SK-N-SH (cell line): ENCODE results near the gene RAB6B. TPM values are rescaled to one million over a fixed set of nuclear protein-coding genes. Genes with fewer than 3 reads are reported as not detected.

Source experiments
- CTCF ChIA-PET: fragments of 300-600, 350-600 bp; formaldehyde crosslinking; extraction: SDS; loops from one replicate; lab custom pipeline; 2021; lab: Yijun Ruan, JAX
- POLR2A ChIA-PET: fragments of 350-600 bp; sonication (Branson Sonifier 250); formaldehyde crosslinking; extraction: SDS; loops from one replicate; lab custom pipeline; 2020; ENCODE audit warnings: antibody characterized with exemption, inconsistent platforms; lab: Yijun Ruan, JAX
- DNase-seq: peaks from one replicate; pipeline ENCODE4 v3.0.0; 2012
- H2AFZ ChIP-seq: fragments of 200-600 bp; sonication (generic); 2 replicates; pipeline ENCODE4 v1.8.1; 2016; ENCODE audit warnings: antibody characterized with exemption, mild to moderate bottlenecking, low read depth
- H3F3A ChIP-seq: fragments of 200-600 bp; sonication (generic); replicated peaks from 2 replicates; pipeline ENCODE3; 2016; ENCODE audit warnings: antibody characterized with exemption, mild to moderate bottlenecking; ENCODE audit not compliant: insufficient read depth
- H3K27ac ChIP-seq, 2 experiments: fragments of 200-500 bp in 1 of 2; fragments of 200-600 bp in 1 of 2; sonication (Bioruptor generic) in 1 of 2; sonication (generic), shearing (Covaris generic) in 1 of 2; 2 replicates each; pipeline versions ENCODE4 v1.5.1 to v1.6.1; 2014 to 2016; ENCODE audit warnings: low read depth in 2 of 2, inconsistent platforms in 1 of 2, low read length in 1 of 2, mild to moderate bottlenecking in 1 of 2, mixed read lengths in 1 of 2
- H3K27me3 ChIP-seq: fragments of 200-600 bp; sonication (generic), shearing (Covaris generic); 2 replicates; pipeline ENCODE4 v1.6.1; 2016; ENCODE audit warnings: mixed run types; ENCODE audit not compliant: insufficient read depth
- H3K36me3 ChIP-seq, 2 experiments: fragments of 200-500 bp in 1 of 2; fragments of 200-600 bp in 1 of 2; sonication (Bioruptor generic) in 1 of 2; sonication (generic) in 1 of 2; replicated peaks in 1 of 2; 2 replicates each; pipeline versions ENCODE3 to v1.5.1; 2014 to 2016; ENCODE audit warnings: low read length in 1 of 2, mild to moderate bottlenecking in 1 of 2; ENCODE audit not compliant: insufficient read depth in 2 of 2, control insufficient read depth in 1 of 2
- H3K4me1 ChIP-seq, 2 experiments: fragments of 200-500 bp in 1 of 2; fragments of 200-600 bp in 1 of 2; sonication (Bioruptor generic) in 1 of 2; sonication (generic), shearing (Covaris generic) in 1 of 2; 2 replicates each; pipeline versions ENCODE4 v1.5.1 to v1.6.1; 2014 to 2016; ENCODE audit warnings: low read depth in 1 of 2, low read length in 1 of 2, mixed run types in 1 of 2; ENCODE audit not compliant: insufficient read depth in 2 of 2, control insufficient read depth in 1 of 2
- H3K4me2 ChIP-seq: fragments of 200-600 bp; sonication (generic), shearing (Covaris generic); 2 replicates; pipeline ENCODE4 v1.6.1; 2017; ENCODE audit warnings: mixed run types
- H3K4me3 ChIP-seq, 2 experiments: fragments of 200-500 bp in 1 of 2; fragments of 200-600 bp in 1 of 2; sonication (Bioruptor generic) in 1 of 2; sonication (generic), shearing (Covaris generic) in 1 of 2; 2 replicates each; pipeline versions ENCODE4 v1.5.1 to v1.8.1; 2014 to 2016; ENCODE audit warnings: low read depth in 2 of 2, inconsistent platforms in 1 of 2, low read length in 1 of 2, mild to moderate bottlenecking in 1 of 2, mixed read lengths in 1 of 2, moderate library complexity in 1 of 2
- H3K79me2 ChIP-seq: fragments of 200-600 bp; sonication (generic); 2 replicates; pipeline ENCODE4 v1.8.1; 2017; ENCODE audit warnings: mild to moderate bottlenecking; ENCODE audit not compliant: insufficient read depth
- H3K9ac ChIP-seq: fragments of 200-600 bp; sonication (generic); 2 replicates; pipeline ENCODE4 v1.6.1; 2017; ENCODE audit warnings: mixed run types
- H3K9me2 ChIP-seq: fragments of 200-600 bp; sonication (generic); 2 replicates; pipeline ENCODE4 v1.6.1; 2017; ENCODE audit warnings: mixed run types
- H3K9me3 ChIP-seq: fragments of 200-600 bp; sonication (generic); 2 replicates; pipeline ENCODE4 v1.6.1; 2017; ENCODE audit warnings: mixed run types, mild to moderate bottlenecking, moderate library complexity
- H4K20me1 ChIP-seq: fragments of 200-600 bp; sonication (generic); 2 replicates; pipeline ENCODE4 v1.6.1; 2017; ENCODE audit warnings: mild to moderate bottlenecking, mixed run types; ENCODE audit not compliant: insufficient read depth
- FOSL2 ChIP-seq: IDR thresholded peaks from 2 replicates; pipeline ENCODE4 v1.4.0; 2012; ENCODE audit warnings: low read depth, mild to moderate bottlenecking, moderate library complexity, borderline replicate concordance
- FOXM1 ChIP-seq: IDR thresholded peaks from 2 replicates; pipeline ENCODE4 v1.4.0; 2012; ENCODE audit warnings: low read depth, mild to moderate bottlenecking
- MEF2A ChIP-seq: IDR thresholded peaks from 2 replicates; pipeline ENCODE4 v1.4.0; 2012; ENCODE audit warnings: low read depth, borderline replicate concordance
- MXI1 ChIP-seq: IDR thresholded peaks from 2 replicates; pipeline ENCODE4 v1.6.1; 2012; ENCODE audit warnings: mild to moderate bottlenecking, low read depth, low read length, improper control_type of control experiment
- NRF1 ChIP-seq: IDR thresholded peaks from 2 replicates; pipeline ENCODE4 v1.6.1; 2012; ENCODE audit warnings: low read depth, mild to moderate bottlenecking, low read length
- RAD21 ChIP-seq: IDR thresholded peaks from 2 replicates; pipeline ENCODE4 v1.6.1; 2012; ENCODE audit warnings: mild to moderate bottlenecking, low read length
- RFX5 ChIP-seq: IDR thresholded peaks from 2 replicates; pipeline ENCODE4 v1.6.1; 2012; ENCODE audit warnings: mild to moderate bottlenecking, improper control_type of control experiment, low read length
- RXRA ChIP-seq: IDR thresholded peaks from 2 replicates; pipeline ENCODE4 v1.4.0; 2012; ENCODE audit warnings: low read depth, mild to moderate bottlenecking, borderline replicate concordance
- SIN3A ChIP-seq: IDR thresholded peaks from 2 replicates; pipeline ENCODE4 v1.6.1; 2012; ENCODE audit warnings: low read depth, mild to moderate bottlenecking, low read length, moderate library complexity, borderline replicate concordance
- WGBS: methylation state at CpG from one replicate; pipeline ENCODE4 v1.1.6; 2017; ENCODE audit warnings: low lambda C conversion rate; 5-methylcytosine and 5-hydroxymethylcytosine counted together
- polyA plus RNA-seq, 3 experiments: library from polyadenylated mRNA; depleted of rRNA; stranded (reverse); fragments of >200 nt; gene quantifications; 2 replicates each; pipeline ENCODE4 v1.2.3, GENCODE V29; 2012
- TF ChIP-seq, protein P1 (sequence below): IDR thresholded peaks from 2 replicates; pipeline ENCODE4 v1.4.0; 2012; ENCODE audit warnings: low read depth, borderline replicate concordance
- TF ChIP-seq, protein P2 (sequence below): IDR thresholded peaks from 2 replicates; pipeline ENCODE4 v1.4.0; 2012; ENCODE audit warnings: low read depth
- TF ChIP-seq, protein P3 (sequence below): fragments of 150-350 bp; IDR thresholded peaks from 2 replicates; pipeline ENCODE4 v1.6.1; 2017; ENCODE audit warnings: antibody characterized with exemption, low read length, low read depth, borderline replicate concordance
- TF ChIP-seq, protein P4 (sequence below): IDR thresholded peaks from 2 replicates; pipeline ENCODE4 v1.6.1; 2012; ENCODE audit warnings: mild to moderate bottlenecking, low read depth, low read length, moderate library complexity

The RAB6B gene
- polyA plus RNA-seq, 1 of the 3 experiments (the other 2 are of a cell fraction), result 9.3 TPM

DNA sequence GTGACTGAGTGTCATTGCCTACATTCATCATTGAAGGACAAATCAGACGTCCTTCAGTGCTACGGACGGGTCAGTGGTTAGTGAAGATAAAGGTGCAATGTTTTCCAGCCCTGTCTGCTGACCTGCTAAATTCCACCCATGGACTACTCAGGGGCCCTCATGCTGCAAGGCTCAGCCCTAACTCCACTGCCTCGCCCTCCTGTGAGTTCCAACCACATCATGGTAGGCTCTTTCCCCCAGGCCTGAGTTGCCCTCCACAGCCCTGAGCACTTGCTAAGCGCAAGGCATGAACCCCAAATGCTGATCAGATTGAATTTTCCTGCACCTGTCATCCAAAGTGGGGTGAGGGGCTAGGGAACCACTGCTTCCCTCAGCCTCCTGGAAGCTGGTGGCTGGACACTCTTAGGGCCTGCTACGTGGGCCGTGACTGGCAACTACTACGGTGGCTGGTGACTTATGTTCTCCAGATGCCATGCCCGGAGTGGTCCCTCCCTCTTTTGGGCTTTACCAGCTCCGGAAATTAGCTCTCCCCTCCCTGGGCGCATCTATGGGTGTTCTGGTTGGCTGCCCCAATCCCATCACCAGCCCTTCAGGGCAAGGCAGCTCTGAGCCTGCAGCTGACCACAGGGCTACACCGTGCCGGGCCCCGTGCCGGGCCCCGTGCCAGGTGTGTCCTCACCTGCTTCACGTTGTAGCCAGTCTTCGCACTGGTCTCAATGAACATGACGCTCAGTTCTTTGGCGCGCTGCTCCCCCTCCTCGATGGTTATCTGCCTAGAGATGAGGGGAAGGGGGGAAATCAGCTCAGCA, 58.0 kb downstream of the RAB6B start:
- H3K79me2 ChIP-seq, result no peaks in the 10 kb centered on the region
- no peaks in the 10 kb centered on the region for H3K27me3 ChIP-seq
- no peak overlapping the region for H3K9ac ChIP-seq
- ChIA-PET POLR2A (no interaction called here), CTCF (no interaction called here)
- H4K20me1 ChIP-seq, result no peaks in the 10 kb centered on the region
- no peak overlapping the region for H3K4me2 ChIP-seq
- H3F3A ChIP-seq, result no peaks in the 10 kb centered on the region
- TF ChIP-seq, protein P1, sequence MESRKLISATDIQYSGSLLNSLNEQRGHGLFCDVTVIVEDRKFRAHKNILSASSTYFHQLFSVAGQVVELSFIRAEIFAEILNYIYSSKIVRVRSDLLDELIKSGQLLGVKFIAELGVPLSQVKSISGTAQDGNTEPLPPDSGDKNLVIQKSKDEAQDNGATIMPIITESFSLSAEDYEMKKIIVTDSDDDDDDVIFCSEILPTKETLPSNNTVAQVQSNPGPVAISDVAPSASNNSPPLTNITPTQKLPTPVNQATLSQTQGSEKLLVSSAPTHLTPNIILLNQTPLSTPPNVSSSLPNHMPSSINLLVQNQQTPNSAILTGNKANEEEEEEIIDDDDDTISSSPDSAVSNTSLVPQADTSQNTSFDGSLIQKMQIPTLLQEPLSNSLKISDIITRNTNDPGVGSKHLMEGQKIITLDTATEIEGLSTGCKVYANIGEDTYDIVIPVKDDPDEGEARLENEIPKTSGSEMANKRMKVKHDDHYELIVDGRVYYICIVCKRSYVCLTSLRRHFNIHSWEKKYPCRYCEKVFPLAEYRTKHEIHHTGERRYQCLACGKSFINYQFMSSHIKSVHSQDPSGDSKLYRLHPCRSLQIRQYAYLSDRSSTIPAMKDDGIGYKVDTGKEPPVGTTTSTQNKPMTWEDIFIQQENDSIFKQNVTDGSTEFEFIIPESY, result no peak
- TF ChIP-seq, protein P2, sequence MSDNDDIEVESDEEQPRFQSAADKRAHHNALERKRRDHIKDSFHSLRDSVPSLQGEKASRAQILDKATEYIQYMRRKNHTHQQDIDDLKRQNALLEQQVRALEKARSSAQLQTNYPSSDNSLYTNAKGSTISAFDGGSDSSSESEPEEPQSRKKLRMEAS, result no peak
- no peaks in the 10 kb centered on the region for H3K36me3 ChIP-seq
- no peak for DNase-seq
- H3K4me1 ChIP-seq, result no peaks in the 10 kb centered on the region; a peak in 1 of 4 replicates
- no peaks in the 10 kb centered on the region for H3K9me3 ChIP-seq
- H3K4me3 ChIP-seq, result no peak overlapping the region
- no peak overlapping the region for H2AFZ ChIP-seq
- 85% methylated on average over 16 of the region's 22 CpGs for WGBS
- no peaks in the 10 kb centered on the region for H3K9me2 ChIP-seq
- no peak overlapping the region for H3K27ac ChIP-seq

DNA sequence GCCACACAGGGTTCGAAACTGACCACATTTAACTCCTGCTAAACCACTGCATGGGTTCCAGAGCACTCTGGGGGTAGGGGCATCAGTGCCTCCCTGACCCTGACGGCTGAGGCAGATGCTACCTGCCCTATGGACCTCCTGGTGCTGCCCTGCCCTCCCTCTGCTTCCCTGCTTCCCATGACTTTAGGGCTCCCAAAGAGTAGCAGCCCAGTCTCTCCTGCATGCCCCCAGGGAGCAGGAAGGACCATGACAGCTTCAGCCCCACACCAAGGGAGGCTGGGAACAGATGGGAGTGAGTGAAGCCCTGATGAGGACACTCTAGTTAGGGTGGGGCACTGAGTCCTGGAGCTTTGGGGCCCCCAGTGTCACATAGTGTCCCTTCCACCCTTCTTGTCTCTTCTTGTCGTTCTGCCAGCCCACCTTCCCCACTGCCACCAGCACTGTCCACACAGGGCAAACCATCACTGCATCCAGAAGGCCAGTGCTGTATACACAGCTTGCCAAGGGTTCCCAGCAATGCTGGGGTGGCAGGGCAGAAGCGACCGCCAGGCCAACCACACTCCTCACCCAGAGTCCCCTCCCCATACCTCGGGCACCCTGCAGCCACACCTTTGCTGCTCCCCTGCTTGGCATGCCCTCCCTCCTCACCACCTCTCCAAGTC, 59.1 kb downstream of the RAB6B start:
- TF ChIP-seq MXI1, result no peak
- no peak for TF ChIP-seq RFX5
- H3K27me3 ChIP-seq, result no peaks in the 10 kb centered on the region
- no peak overlapping the region for H3K27ac ChIP-seq
- H3K4me2 ChIP-seq, result no peak overlapping the region
- ChIA-PET POLR2A (no interaction called here), CTCF (interaction anchor here (0.5 to 1.0 kb wide), 2 partner anchors 93 to 268 kb away, joined by 3 read pairs; no protein-coding TSS in a partner anchor)
- no peaks in the 10 kb centered on the region for H3F3A ChIP-seq
- no peak overlapping the region for H3K4me3 ChIP-seq
- H3K36me3 ChIP-seq, result no peaks in the 10 kb centered on the region
- no peak overlapping the region for H3K9ac ChIP-seq
- no peak for DNase-seq
- 55% methylated on average over 4 of the region's 6 CpGs for WGBS
- H3K9me3 ChIP-seq, result no peaks in the 10 kb centered on the region
- no peaks in the 10 kb centered on the region for H3K9me2 ChIP-seq
- H3K79me2 ChIP-seq, result no peaks in the 10 kb centered on the region
- H2AFZ ChIP-seq, result no peak overlapping the region
- no peaks in the 10 kb centered on the region; a peak in 1 of 4 replicates for H3K4me1 ChIP-seq
- no peaks in the 10 kb centered on the region for H4K20me1 ChIP-seq

DNA sequence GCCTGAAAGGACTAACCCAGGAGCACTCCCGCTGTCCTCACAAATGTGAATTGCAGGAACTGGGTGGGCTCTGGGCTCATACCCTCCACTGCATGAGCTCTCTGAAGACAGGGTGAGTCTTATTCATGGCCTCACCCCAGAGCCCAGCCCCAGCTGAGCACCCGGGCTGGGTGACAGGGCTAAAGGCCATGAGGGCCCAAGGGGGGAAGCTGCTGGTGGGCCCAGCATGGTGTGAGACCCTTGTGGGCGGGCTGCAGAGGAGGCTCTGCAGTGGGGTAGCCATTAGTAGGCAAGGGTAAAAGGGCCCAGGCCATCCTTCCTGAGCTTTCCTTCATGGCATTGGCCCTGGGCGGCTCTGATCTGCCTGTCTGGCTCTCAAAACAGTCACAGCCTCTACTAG, 59.7 kb downstream of the RAB6B start:
- no peaks in the 10 kb centered on the region for H3K9me3 ChIP-seq
- no peaks in the 10 kb centered on the region for H3K27me3 ChIP-seq
- H3K4me3 ChIP-seq, result no peak overlapping the region
- H3K4me1 ChIP-seq, result no peaks in the 10 kb centered on the region; a peak in 1 of 4 replicates
- no peak overlapping the region for H2AFZ ChIP-seq
- WGBS, result no CpG with 5 or more reads among the region's 4 CpGs
- H3K79me2 ChIP-seq, result no peaks in the 10 kb centered on the region
- no peaks in the 10 kb centered on the region for H3F3A ChIP-seq
- no peak overlapping the region for H3K9ac ChIP-seq
- no peak overlapping the region for H3K4me2 ChIP-seq
- H3K9me2 ChIP-seq, result no peaks in the 10 kb centered on the region
- no peak overlapping the region for H3K27ac ChIP-seq
- POLR2A ChIA-PET, result no interaction called here
- H3K36me3 ChIP-seq, result no peaks in the 10 kb centered on the region
- DNase-seq, result no peak
- CTCF ChIA-PET, result interaction anchor here (0.5 to 1.0 kb wide), 2 partner anchors 94 to 268 kb away, joined by 3 read pairs; no protein-coding TSS in a partner anchor
- no peaks in the 10 kb centered on the region for H4K20me1 ChIP-seq
- TF ChIP-seq FOXM1, result no peak
- TF ChIP-seq MEF2A, result no peak
- TF ChIP-seq, protein P3, sequence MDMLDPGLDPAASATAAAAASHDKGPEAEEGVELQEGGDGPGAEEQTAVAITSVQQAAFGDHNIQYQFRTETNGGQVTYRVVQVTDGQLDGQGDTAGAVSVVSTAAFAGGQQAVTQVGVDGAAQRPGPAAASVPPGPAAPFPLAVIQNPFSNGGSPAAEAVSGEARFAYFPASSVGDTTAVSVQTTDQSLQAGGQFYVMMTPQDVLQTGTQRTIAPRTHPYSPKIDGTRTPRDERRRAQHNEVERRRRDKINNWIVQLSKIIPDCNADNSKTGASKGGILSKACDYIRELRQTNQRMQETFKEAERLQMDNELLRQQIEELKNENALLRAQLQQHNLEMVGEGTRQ, result no peak
- TF ChIP-seq RAD21, result no peak
- no peak for TF ChIP-seq FOSL2
- no peak for TF ChIP-seq RXRA
- TF ChIP-seq, protein P4, sequence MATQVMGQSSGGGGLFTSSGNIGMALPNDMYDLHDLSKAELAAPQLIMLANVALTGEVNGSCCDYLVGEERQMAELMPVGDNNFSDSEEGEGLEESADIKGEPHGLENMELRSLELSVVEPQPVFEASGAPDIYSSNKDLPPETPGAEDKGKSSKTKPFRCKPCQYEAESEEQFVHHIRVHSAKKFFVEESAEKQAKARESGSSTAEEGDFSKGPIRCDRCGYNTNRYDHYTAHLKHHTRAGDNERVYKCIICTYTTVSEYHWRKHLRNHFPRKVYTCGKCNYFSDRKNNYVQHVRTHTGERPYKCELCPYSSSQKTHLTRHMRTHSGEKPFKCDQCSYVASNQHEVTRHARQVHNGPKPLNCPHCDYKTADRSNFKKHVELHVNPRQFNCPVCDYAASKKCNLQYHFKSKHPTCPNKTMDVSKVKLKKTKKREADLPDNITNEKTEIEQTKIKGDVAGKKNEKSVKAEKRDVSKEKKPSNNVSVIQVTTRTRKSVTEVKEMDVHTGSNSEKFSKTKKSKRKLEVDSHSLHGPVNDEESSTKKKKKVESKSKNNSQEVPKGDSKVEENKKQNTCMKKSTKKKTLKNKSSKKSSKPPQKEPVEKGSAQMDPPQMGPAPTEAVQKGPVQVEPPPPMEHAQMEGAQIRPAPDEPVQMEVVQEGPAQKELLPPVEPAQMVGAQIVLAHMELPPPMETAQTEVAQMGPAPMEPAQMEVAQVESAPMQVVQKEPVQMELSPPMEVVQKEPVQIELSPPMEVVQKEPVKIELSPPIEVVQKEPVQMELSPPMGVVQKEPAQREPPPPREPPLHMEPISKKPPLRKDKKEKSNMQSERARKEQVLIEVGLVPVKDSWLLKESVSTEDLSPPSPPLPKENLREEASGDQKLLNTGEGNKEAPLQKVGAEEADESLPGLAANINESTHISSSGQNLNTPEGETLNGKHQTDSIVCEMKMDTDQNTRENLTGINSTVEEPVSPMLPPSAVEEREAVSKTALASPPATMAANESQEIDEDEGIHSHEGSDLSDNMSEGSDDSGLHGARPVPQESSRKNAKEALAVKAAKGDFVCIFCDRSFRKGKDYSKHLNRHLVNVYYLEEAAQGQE, result no peak
- no peak for TF ChIP-seq NRF1
- TF ChIP-seq SIN3A, result no peak
